ENCODE results near the gene ABLIM1. TPM values are rescaled to one million over a fixed set of nuclear protein-coding genes. Genes with fewer than 3 reads are reported as not detected.

Gene ABLIM1
- total and polyA plus RNA-seq, 2 of the 13 experiments (the other 11 are each of a cell fraction or from before 2014, with no cell fraction given) = 59.4 to 92.7 TPM

- TF ChIP-seq, protein P1, sequence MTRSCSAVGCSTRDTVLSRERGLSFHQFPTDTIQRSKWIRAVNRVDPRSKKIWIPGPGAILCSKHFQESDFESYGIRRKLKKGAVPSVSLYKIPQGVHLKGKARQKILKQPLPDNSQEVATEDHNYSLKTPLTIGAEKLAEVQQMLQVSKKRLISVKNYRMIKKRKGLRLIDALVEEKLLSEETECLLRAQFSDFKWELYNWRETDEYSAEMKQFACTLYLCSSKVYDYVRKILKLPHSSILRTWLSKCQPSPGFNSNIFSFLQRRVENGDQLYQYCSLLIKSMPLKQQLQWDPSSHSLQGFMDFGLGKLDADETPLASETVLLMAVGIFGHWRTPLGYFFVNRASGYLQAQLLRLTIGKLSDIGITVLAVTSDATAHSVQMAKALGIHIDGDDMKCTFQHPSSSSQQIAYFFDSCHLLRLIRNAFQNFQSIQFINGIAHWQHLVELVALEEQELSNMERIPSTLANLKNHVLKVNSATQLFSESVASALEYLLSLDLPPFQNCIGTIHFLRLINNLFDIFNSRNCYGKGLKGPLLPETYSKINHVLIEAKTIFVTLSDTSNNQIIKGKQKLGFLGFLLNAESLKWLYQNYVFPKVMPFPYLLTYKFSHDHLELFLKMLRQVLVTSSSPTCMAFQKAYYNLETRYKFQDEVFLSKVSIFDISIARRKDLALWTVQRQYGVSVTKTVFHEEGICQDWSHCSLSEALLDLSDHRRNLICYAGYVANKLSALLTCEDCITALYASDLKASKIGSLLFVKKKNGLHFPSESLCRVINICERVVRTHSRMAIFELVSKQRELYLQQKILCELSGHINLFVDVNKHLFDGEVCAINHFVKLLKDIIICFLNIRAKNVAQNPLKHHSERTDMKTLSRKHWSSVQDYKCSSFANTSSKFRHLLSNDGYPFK (CRISPR knock-in tag; IDR thresholded peaks at IDR 0.05; ENCODE audit: borderline replicate concordance) = no peak
- TF ChIP-seq ZNF558 (CRISPR knock-in tag; IDR thresholded peaks at IDR 0.05; ENCODE audit: borderline replicate concordance) (no peak), ZNF713 (CRISPR knock-in tag; IDR thresholded peaks at IDR 0.05) (no peak), CCAR2 (optimal IDR thresholded peaks at IDR 0.05; ENCODE audit: low read depth, low read length) (no peak), KLF6 (CRISPR knock-in tag; IDR thresholded peaks at IDR 0.05) (no peak), SYNCRIP (IDR thresholded peaks at IDR 0.05; ENCODE audit: insufficient read depth, low read depth, low read length) (no peak), HDAC1 (CRISPR knock-in tag; IDR thresholded peaks at IDR 0.05) (0 out of 2 replicates have a peak, but pooled peaks have one; percentile 20), HINFP (CRISPR knock-in tag; IDR thresholded peaks at IDR 0.05; ENCODE audit: low read depth) (no peak), ZNF383 (CRISPR knock-in tag; IDR thresholded peaks at IDR 0.05; ENCODE audit: borderline replicate concordance) (no peak), ZNF432 (CRISPR knock-in tag; IDR thresholded peaks at IDR 0.05; ENCODE audit: borderline replicate concordance) (no peak), ZNF549 (CRISPR knock-in tag; IDR thresholded peaks at IDR 0.05) (no peak), AHDC1 (CRISPR knock-in tag; IDR thresholded peaks at IDR 0.05; ENCODE audit: borderline replicate concordance) (peak; percentile 77; the same call in 1 of the 2 replicates), KDM1A (CRISPR knock-in tag; IDR thresholded peaks at IDR 0.05) (no peak), TAF1 (CRISPR knock-in tag; IDR thresholded peaks at IDR 0.05) (no peak), ZSCAN25 (CRISPR knock-in tag; IDR thresholded peaks at IDR 0.05) (no peak), ATF7-NPFF (CRISPR knock-in tag; IDR thresholded peaks at IDR 0.05; ENCODE audit: low read depth) (no peak)
- TF ChIP-seq, protein P2, sequence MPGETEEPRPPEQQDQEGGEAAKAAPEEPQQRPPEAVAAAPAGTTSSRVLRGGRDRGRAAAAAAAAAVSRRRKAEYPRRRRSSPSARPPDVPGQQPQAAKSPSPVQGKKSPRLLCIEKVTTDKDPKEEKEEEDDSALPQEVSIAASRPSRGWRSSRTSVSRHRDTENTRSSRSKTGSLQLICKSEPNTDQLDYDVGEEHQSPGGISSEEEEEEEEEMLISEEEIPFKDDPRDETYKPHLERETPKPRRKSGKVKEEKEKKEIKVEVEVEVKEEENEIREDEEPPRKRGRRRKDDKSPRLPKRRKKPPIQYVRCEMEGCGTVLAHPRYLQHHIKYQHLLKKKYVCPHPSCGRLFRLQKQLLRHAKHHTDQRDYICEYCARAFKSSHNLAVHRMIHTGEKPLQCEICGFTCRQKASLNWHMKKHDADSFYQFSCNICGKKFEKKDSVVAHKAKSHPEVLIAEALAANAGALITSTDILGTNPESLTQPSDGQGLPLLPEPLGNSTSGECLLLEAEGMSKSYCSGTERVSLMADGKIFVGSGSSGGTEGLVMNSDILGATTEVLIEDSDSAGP (CRISPR knock-in tag; IDR thresholded peaks at IDR 0.05; ENCODE audit: borderline replicate concordance) = no peak
Observed at GRCh38 chr10:114556236-114557122, 101.6 kb downstream of the ABLIM1 start (continued).

Data from HepG2 (cell line).